Breast epithelium (tissue), 3 donors: ENCODE data around the gene KIAA0753.

Experiments
- POLR2A ChIP-seq: fragments of 450-650 bp; IDR thresholded peaks from one replicate; pipeline ENCODE4 v1.6.1; 2016; ENCODE audit warnings: antibody characterized with exemption, mild to moderate bottlenecking, moderate library complexity
- TF ChIP-seq, protein P1 (sequence below), 3 donors: fragments of 450-650 bp; IDR thresholded peaks; one replicate each; pipeline ENCODE4 v1.5.1; 2016 to 2017; ENCODE audit warnings: antibody characterized with exemption in 3 of 3, mild to moderate bottlenecking in 3 of 3, moderate library complexity in 3 of 3

DNA sequence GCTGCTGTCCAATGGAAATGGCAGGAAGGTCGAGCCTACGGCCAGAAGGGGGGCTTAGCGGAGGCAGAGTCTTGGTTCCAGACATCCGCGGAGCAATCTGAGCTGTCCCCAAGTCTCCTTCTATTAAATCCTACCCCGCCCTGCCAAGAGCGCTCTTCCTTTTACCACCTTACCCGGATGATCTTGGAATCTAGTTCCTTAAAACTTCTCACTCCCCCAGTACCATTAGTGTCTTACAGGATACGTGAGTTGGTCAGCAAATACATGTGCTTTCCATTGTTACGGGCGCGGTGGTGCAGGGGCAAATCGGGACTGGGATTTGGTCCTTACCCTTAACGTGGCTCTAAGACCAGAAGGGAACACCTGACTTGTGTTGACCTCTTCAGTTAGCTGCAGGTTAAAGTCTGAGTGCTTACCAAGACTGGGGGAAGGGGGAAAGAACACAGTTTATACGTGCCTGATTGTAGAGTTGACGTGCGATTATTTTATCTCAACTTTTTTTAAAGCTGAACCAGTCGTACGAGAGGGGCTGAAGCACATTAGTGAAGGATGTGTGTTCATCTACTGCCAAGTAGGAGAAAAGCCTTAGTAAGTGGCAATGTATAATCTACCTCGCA lies 844 bp upstream of the KIAA0753 start:
- TF ChIP-seq, protein P1, sequence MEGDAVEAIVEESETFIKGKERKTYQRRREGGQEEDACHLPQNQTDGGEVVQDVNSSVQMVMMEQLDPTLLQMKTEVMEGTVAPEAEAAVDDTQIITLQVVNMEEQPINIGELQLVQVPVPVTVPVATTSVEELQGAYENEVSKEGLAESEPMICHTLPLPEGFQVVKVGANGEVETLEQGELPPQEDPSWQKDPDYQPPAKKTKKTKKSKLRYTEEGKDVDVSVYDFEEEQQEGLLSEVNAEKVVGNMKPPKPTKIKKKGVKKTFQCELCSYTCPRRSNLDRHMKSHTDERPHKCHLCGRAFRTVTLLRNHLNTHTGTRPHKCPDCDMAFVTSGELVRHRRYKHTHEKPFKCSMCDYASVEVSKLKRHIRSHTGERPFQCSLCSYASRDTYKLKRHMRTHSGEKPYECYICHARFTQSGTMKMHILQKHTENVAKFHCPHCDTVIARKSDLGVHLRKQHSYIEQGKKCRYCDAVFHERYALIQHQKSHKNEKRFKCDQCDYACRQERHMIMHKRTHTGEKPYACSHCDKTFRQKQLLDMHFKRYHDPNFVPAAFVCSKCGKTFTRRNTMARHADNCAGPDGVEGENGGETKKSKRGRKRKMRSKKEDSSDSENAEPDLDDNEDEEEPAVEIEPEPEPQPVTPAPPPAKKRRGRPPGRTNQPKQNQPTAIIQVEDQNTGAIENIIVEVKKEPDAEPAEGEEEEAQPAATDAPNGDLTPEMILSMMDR (IDR thresholded peaks at IDR 0.05), result no peak
- TF ChIP-seq POLR2A, result no peak
